ENCODE data around the gene WBP1.
"Not testable (repeated sequence)": the region's sequence is repeated elsewhere in the genome, so short reads cannot be mapped to it uniquely, and the experiment has no call there.

Gene WBP1

DNA sequence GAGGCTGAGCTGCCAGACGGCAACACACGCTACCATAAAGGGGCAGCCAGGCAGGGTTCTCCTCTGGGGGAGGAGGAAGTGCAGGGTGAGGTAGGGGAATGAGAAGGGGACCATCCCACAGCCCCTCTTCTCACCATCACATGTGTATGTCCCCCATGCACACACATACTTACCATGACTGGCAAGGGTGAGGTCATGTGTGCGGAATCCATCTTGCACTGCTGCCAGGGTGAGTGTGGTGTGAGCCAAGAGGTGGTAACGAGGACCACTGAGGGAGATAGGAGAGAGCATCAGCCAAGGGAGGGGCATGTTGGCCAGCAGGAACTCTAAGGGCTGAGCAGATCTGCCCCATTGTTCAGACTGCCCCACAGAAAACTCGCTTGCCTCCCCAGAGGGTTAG is 29.6 kb upstream of the WBP1 start:
- DNase-seq: no peak

DNA sequence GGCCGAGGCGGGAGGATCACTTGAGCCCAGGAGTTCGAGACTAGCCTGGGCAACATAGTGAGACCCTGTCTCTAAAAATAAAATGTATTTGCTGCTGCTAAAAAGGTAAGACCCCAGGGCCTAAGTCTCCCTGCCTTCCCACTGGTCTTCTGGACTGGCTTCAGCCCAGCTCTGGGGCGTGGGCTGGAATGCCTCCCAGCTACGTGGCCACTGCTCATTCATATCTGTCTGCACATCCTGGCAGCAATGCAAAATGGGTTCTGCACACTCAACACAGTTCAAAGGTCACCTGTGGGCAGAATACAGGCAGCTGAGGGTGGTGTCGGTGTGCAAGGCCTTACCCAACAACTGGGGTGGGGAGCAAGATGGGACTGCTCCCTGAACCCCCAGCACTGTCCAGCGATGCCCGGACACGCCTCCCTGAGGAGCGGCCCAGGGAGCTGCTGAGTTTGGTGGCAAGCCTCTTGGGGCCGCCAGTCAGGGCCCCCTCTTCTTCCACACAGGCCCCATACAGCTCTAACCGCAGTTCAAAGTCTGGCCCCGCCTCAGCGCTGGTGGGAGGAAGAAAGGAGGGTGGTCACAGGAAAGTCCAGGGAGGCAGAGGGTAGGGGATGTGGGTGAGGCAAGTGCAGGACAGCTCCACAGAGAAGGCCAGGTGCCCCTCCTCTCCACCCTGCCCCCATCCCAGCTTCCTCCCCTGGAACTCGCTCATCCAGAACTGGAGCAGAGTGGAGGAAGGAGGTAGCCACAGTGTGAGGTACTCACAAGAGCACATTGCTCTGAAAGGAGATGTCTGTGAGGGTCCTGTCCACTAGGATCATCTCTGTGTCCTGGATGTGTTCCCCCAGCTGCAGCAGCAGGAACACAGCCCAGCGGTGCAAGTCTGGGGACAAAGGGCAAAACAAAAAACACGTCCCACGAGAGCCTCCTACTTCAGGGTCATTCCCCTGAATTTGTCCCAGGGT is 28.5 kb upstream of the WBP1 start:
- DNase-seq: no peak

DNA sequence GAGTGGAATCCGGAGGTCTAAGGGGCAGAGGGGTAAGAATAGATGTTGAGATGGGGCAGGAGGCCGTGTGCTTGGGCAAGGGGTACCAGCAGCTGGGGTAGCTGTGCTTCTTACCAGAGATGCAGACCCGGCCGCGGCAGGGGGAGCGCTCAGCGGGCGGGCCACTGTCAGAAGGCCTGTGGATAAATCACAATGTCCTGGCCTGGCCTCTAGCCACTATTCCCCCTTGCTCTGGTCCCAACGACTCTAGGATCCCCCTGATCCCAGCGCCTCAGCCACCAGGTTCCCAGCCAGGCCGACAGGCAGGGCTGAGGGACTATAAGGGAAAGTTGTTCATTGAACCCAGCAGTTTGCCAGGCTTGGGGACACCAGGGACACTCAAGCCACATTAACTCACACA is 27.7 kb upstream of the WBP1 start:
- no peak for DNase-seq

DNA sequence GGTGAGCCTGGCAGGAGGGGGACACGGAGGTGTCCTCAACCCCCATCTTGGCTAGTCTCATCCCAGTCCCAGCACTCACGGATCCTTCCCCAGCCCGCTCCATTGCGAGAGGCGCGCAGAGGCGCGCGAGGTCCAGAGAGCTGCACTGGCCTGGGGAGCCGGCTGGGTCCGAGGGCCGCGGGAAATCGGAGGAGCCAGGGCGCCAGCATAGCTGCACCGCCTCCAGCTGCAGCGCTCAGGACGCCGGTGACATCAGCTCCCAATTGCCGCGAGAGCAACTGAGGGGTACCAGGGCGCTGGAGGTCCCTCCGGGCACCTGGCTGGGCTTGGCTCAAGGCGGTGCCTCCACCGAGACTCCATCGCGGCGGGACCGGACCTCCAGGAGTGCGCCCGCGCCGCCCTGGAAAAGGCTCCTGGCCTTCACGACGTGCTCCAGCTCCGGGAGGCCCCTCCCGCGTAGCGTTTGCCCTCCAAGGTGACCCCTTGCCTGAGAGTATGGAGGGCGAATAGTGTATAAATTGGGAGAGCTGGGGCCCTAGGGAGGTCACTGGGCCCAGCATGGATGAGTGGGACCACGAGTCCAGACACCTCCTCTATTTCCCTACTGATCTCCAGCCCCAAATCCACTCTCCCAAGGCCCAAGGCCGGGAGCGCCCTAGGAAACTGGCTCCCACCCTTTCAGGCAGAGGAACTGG is 22.0 kb upstream of the WBP1 start:
- no peak for DNase-seq

DNA sequence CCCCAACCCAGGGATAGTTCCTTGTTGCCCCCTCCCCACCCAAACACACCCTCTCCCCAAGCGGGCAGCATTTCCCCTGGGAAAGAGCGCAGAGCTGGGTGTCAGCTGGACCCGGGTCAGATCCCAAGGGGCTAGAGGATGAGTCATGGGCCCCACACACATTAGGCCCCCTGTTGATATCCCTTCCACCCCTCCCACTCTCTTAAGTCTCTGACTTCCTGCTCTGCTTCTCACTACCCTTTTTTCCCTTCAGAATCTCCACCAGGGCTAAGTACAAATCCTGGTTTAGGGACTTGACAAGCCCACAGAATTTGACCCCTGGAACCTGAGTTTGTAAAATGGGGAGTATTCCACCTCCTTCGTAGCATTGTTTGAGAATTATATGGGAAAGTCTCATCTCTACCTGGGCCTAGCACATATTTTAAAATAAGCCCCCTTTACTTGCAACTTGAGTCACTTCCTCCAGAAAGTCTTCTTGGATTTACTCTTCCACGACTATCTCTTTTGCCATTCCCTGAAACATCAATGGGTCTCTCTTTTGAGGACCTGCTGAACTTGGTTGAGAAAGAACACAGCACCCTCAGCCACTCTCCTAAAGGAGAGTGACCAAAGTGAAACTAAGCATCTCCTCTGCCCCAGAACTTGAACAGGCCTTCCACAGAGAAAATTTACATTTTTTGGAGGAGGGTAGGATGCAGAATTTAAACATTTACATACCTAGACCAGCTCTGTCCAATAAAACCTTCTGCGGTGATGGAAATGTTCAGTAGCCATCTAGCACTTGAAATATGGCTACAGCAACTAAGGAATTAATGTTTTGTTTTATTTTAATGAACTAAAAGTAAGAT is 21.2 kb upstream of the WBP1 start:
- DNase-seq: no peak

DNA sequence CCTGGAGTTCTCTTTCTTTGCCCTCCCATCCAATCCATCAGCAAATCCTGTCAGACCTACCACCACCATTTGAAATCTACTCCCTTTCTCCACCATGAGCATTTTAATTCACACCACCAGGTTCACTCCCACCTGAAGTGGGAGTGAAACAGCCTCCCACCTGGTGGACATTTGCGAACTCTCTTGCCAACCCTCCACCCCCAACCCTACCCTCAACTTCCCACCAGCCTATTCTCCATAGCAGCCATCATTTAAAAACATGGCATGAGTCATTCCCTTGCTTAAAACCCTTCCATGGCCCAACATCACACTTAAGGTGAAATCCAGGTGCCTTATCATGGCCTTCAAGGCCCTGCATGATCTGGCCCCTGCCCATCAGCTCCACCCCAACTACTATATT is 20.0 kb upstream of the WBP1 start:
- DNase-seq: no peak

DNA sequence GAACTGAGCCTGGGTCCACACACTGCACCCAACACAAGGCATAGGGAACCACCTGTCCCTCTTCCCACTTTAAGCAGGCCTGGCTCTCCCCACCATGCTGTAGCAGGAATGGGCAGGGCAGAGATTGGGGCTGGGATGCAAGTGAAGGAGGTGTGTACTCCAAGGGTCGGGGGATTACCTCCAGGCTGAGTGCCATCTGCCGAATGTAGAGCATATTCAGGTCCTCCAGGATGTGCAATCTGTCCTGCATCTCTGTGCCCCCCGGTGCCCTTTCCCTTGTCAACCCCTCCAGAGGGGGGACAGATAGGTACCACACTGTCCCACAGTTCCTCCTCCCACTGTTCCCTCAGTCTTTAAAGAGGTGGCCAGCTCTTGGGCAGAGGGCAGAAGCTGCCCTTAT is 18.9 kb upstream of the WBP1 start:
- DNase-seq: no peak

DNA sequence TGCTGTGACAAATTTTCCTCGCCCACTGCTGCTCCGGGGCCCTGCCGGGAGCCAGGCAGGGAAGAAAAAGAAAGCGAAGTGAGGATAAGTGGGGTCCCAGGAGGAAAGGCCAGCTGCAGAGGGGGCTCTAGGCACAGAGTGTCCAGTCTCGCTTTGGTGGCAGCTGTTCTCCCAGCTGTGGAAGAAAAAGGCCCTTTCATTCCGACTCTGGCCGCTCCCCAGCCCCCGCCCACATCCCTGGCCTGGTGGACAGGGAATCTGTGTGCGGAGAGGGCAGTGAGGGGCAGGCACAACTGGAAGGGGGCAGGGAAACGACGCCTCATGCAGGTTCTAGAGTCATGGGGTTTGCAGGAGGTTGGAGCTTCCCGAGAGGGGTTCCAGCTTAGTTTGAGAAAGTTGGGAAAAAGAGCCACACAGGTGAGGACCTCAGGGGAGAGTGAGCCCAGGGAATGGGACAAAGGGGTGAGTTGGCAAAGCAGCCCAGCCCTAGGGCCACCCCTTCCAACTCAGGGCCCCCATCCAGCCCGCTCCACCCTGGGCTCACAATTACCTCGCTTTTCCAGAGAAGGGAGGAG is 18.3 kb upstream of the WBP1 start:
- no peak for DNase-seq

DNA sequence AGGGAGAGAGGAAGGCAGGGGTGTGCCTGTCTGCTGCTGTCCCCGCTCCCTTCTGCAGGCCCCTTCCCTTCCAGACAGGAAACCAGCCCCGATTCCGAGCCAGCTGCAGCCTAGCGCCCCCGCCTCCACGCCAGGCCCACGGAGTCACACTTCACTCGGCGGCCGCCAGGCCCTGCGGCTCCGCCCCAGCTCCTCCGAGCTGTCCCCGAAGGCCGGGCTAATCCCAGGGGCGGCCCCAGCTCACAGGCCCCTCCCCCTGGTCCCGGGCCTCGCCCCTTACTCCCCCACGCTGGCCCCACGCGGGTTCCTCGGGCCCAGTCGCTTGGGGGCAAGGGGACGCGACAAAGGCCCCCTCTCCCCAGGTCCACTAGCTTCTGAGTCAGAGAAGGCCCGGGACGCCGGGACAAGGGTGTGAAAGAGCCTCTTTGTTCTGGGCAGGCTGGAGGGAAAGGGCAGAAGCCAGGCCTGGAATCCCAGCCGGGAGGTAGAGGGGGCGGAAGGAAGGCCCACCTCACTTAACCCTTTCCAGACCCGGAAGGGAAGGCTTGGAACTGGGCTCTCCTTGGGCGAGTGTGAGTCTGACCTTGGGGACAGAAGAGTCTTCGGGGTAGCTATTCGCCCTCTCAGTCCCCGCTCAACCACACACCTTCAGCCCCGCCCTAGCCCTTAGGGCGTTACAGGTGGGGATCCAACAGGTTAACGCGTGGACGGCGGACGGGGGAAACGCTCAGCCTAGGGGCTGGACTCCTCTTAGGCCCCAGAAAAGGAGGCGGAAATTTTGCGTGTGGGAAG is 17.7 kb upstream of the WBP1 start:
- DNase-seq: peak; percentile 47

DNA sequence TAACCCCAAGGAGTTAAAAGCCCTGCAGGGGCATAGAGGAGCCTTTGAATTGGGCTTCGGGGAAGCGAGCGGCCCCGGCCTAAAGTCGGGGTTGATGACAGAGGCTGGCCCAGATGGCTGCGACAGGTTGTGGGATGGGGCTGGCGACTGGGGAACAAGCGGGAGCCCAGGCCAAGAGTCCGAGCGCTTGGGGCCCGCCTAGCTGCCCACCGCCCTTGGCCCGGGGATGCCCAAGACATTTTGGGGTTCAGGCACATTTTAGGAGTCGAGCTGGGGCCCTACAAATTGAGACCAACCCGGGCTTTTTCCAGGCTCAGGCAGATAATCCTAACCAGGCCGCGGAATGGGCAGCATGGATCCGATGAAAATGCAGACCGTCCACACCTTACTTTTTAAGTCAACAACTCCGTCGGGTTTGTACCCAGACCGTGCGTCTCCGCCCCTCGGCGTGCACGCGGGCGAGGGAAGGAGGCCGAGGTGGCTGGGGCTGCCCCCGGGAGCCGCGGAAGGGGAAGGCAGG is 17.0 kb upstream of the WBP1 start:
- no peak for DNase-seq

DNA sequence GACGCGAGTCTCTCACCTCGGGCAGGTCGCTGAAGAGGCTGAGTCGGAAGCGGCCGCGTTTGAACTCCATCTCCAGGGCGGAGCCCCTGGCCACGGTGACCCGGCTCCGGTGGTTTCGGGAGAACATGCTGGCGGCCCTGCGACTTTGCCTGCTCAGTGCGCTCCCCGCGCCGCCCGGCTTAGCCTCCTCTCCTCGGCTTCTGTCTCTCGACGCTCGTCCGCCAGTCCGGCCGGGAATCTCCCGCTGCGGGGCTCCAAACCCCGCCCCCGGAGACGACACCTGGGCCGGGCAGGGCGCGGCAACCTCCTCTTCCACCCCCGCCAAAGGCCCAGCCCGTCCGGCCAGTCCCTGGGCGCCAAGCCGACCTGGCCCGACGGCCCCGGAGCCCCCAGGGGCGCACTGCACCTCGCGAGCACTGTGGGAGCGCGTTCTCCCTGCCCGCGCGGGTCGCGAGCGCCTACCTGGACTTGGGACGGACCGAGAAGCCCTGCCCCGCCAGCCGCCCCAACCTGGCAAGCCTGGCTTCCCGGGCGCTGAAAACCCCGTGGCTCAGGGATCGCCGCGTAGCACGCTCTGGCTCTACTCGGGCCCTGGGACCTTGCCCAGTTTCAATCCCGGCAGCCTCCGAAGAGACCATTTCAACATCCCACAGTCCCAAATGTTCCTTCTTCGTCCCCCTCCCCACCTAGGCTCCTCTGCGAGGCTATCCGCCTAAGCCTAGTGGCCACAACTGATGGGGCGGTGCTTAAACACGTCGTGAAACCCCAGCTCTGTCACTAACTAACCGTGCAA is 16.4 kb upstream of the WBP1 start, which contains the start of gene RTKN:
Gene RTKN (minus strand): TSS at position 248 of the 793 bp plus-strand sequence. CDS start 121 bp downstream, at position 127.
- DNase-seq: no peak

DNA sequence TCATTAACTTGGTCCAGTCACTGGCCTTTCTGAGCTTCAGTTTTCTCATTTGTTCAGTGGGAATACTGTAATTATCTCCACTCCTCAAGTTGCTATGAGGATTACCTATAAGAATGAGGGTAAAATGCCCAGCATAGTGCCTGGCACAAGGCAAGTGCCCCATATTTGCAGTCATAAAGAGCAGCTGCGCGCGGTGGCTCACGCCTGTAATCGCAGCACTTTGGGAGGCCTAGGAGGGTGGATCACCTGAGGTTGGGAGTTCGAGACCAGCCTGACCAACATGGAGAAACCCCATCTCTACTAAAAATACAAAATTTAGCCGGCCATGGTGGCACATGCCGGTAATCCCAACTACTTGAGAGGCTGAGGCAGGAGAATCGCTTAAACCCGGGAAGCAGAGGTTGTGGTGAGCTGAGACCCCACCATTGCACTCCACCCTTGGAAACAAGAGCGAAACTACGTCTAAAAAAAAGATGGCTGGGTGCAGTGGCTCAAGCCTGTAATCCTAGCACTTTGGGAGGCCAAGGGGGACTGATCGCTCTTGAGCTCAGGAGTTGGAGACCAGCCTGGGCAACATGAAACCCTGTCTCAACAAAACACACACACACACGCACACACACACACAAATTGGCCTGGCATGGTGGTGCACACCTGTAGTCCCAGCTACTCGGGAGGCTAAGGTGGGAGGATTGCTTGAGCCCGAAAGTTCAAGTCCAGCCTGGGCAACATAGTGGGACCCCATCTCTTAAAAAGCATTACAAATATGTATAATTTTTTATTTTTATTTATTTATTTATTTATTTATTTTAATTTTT is 15.5 kb upstream of the WBP1 start:
- DNase-seq: not testable (repeated sequence)

DNA sequence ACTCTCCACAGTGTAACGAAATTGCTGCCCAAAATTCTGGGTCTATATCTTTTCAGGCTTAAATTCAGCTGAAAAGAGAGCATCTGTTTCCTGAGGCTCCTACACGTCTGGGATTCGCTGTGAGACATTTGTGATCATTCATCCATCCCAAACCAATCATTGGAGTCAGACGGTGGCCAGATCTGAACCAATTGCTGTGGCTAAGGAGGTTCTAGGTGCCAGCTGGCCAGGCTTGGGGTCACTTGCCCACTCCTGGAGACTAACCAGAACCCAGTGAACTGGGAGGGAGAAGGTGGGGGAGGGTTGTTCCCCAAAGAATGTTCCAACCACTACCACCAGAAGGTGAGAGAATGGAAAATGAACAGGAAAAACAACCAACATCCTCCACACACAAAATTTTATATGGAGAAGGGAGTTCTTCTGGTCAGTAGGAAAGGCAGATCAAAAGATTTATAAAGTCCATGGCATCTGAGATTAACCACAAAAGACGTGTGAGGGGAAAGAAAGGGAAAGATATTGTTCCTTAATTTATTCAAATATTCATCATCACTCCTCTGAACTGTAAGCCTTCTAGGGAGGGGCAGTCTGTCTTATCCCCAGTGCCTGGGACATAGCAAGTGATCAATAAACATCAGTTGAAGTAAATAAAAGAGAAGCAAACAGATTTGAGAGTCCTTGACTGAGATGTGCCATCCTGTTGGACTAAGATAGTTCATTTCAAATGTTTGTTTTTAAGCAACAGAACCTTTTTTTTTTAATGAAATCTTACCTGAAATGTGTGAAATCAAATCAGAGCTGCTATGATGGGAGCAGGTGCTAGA is 13.5 kb upstream of the WBP1 start:
- no peak for DNase-seq

DNA sequence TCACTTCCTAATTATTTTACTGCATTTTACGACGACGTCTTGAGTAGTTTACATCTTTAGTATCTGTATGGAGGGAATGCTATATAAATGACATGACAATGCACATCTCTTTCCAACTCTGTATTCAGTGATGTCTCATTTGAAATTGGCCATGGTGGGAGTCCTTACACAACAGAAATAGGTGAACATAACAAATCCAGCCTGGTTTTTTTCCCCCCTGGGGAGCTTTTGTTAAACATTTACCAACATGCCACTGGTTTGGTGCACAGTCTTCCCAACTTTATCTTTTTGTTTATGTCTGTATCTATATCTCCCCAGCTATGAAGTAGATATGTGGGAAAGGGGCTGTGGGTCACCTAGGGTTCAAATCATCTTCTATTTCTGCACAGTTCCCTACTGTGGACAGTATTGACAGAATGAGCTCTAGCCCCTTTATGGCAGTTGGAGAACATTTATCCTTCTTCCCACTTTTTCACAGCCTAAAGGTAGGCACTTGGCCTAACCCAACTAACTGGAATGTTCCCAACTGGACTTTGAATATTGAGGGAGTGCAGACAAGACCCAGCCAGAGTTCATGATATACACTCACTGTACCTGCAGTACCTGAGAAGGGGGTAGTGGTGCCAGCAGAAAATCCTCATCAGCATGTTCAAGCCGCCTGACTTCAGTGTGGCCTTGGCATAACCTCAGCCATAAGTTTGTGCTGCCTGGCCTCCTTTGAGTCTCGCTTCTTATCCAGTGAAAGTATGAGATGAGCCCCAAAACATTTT is 10.8 kb upstream of the WBP1 start:
- no peak for DNase-seq

DNA sequence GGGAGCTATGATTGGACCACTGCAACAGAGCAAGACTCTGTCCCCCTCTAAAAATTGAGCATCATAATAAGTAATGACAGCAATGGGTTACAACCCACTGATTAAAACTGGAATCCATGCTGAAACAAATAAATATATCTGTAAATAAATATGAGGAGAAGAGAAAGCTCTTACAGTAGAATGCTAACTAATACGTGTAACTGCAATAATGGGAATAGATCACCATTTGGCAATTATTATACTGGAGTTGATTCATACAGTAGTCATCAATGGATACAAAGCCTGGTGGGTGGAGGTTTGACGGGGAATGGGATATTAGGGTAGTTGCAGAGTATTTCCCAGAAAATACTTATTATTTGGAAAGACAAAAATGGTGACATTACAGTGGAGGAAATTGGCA is 9.5 kb upstream of the WBP1 start:
- no peak for DNase-seq

DNA sequence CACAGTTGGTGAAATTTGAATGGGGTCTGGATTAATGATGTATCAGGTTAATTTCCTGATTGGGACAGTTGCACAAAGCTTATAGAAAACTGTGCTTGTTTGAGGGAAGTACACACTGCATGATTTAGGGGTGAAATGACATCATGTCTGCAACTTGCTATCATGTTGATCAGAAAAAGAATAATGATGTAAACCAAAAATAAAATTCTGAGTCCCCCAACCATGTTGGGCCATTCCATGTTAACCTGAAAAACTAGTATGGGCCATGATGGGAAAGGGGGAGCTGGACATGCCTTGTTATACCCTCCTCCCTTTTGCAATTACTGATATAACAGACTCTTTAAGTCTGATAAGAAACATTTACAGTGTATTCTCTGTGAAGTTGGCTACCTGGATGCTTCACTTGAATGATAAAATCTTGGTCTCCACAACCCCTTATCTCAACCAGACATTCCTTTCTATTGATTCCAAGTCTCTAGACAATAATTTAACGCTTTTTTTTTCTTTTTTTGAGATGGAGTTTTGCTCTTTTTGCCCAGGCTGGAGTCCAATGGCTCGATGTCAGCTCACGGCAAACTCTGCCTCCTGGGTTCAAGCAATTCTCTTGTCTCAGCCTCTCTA is 7.6 kb upstream of the WBP1 start:
- no peak for DNase-seq

DNA sequence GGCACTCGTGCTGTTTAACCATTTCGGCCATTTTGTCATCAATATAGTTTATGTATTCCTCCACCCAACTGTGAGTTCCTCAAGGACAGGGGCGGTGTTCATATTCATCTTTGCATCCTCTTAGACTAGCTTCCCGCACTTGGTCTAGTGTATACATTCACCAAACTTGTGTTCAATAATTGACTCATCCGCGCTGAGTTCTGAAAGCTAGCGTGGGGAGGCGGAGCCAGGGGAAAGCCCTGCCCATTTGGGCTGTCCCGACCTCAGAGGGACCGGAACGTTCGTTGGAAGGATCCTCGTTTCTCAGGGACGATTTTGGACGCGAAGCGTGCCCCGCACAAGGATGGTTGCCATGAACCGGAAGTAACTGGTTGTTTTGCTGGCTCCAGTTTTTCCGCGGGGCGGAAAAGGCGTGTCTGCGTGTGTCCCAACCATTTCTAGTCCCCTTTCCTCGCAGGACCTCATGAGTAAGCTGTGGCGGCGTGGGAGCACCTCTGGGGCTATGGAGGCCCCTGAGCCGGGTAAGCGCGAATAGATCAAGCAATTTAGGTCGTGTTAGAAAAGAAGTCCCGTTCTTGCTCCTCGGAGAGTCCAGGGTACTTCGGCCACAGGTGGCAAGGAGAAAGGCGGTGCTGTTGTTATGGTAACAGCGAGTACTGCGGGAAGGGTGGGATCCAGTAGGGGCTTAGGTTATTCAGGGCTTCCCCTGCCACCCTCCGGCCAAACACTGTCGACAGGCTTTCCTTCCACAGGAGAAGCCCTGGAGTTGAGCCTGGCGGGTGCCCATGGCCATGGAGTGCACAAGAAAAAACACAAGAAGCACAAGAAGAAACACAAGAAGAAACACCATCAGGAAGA is 3.4 kb upstream of the WBP1 start, which contains the start of gene INO80B:
Gene INO80B (plus strand): TSS at position 434 of the 858 bp plus-strand sequence. CDS start 30 bp downstream, at position 464.
- peak; percentile 96 for DNase-seq
